SW 1271 (cell line): ENCODE measurements around the gene MUC2.
"Not testable (repeated sequence)": the region's sequence is repeated elsewhere in the genome, so short reads cannot be mapped to it uniquely, and the experiment has no call there.

ENCODE experiments used
- DNase-seq, 2 experiments: peaks; one replicate each; lab custom pipeline; 2025; lab: John Stamatoyannopoulos, UW

The MUC2 gene

DNA sequence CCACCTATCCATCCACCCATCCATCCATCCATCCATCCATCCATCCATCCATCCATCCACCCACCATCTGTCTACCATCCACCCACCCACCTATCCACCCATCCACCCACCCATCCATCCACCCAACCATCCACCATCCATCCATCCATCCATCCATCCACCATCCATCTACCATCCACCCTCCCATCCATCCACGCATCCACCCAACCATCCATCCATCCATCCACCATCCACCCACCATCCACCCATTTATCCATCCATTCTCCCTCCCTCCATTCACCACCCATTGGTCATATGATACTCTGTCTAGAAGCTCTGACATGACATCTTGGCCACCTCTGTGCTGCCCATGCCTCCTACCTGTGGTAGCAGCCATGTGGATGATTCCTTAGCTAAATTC lies 31.7 kb downstream of the MUC2 start:
- no peak for DNase-seq

DNA sequence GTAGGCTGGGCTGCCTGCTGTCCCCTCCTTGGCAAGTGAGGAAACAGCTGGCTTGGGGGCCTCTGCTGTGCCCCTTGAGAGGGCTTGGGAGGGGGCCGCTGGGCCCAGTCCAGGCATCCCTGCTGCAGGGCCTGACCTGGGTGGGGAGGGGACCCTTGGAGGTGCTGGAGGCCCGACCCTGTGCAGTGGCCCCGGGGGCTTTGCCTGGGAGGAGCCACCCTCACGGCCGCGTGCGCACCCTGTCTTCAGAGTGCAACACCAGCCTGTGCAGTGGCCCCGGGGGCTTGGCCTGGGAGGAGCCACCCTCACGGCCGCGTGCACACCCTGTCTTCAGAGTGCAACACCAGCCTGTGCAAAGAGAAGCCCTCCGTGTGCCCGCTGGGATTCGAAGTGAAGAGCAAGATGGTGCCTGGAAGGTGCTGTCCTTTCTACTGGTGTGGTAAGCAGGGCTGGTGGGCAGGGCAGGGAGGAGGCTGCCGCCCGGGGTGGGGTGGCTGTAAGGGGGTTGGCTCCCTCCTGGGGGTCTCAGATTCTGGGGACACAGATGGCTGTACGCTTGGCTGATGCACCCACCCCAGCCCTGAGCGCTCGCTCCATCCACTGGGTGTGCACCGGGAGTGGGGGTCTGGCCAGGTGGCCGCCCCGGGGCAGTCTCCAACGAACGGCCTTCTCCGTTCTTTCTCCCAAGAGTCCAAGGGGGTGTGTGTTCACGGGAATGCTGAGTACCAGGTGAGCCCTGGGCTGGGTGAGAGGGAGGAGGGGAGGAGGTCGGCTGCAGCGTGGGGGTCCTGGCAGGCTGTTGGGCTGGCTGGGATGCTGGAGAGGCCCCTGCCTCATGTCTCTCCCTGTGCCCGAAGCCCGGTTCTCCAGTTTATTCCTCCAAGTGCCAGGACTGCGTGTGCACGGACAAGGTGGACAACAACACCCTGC lies 32.9 kb downstream of the MUC2 start:
- no peak for DNase-seq

DNA sequence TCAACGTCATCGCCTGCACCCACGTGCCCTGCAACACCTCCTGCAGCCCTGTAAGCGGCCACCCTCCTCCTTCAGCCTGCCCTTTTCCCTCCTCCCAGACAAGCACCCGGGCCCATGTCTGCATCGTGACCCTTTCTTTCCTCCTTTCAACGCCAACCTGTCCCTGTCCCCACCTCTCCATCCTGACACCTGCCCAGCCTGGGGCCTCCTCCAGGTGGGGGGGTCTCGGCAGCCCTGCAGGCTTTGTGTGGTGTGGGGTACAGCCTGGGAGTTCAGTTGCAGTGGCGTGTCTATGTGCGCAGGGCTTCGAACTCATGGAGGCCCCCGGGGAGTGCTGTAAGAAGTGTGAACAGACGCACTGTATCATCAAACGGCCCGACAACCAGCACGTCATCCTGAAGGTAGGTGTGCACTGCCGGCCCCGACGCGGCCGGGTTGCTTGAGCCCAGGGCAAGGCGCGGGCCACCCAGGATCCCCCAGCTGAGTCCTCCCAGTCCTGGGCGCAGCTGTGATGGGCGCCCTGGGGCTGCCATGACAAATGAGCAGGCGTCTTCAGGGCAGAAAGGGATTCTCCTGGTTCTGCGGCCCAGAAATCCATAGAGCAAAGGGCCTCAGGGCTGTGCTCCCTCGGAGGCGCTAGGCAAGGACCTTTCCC lies 33.7 kb downstream of the MUC2 start:
- no peak for DNase-seq

DNA sequence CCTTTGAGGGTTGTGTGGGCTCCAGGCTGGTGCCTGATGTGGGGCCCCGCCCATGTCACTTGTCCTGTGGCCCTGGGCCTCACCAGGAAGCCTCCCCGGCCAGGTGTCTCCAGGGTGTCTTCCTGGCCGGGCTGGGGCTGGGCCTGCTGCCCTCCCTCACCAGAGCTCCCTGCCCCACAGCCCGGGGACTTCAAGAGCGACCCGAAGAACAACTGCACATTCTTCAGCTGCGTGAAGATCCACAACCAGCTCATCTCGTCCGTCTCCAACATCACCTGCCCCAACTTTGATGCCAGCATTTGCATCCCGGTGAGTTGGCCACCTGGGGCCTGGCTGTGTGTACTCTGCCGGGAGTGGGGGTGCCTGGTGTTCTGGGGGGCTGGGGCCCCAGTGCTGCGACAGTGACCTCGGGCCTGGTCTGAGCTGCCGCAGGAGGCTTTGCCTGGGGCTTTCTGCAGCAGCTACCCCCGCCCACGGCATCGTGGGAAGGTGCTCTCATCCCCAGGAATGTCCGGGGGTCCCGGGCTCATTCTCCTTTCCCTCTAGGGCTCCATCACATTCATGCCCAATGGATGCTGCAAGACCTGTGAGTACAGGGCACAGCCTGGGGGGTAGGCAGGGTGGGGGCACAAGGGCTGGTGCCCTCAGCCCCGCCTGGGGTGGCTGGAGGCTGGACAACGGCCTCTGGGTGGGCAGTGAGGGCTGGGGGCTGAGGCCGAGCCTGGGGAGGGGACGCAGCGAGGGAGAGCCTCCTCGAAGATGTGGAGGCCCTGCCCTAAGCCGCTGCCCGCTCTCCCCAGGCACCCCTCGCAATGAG lies 34.6 kb downstream of the MUC2 start:
- DNase-seq, result no peak

DNA sequence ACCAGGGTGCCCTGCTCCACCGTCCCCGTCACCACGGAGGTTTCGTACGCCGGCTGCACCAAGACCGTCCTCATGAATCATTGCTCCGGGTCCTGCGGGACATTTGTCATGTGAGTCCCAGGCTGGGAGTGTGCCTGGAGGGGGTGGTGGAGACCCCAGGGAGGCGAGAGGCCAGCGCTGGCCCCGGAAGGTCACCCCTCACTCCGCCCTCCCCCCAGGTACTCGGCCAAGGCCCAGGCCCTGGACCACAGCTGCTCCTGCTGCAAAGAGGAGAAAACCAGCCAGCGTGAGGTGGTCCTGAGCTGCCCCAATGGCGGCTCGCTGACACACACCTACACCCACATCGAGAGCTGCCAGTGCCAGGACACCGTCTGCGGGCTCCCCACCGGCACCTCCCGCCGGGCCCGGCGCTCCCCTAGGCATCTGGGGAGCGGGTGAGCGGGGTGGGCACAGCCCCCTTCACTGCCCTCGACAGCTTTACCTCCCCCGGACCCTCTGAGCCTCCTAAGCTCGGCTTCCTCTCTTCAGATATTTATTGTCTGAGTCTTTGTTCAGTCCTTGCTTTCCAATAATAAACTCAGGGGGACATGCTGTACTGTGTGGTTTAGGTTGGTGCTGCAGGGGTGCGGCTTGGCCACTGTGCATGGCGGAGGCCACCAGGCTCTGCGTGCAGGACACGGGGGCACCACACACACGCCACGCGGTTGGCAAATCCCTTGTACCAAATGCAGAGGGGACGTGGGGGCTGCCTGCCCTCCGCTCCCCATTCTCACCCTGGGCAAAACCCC lies 35.4 kb downstream of the MUC2 start:
- no peak for DNase-seq

DNA sequence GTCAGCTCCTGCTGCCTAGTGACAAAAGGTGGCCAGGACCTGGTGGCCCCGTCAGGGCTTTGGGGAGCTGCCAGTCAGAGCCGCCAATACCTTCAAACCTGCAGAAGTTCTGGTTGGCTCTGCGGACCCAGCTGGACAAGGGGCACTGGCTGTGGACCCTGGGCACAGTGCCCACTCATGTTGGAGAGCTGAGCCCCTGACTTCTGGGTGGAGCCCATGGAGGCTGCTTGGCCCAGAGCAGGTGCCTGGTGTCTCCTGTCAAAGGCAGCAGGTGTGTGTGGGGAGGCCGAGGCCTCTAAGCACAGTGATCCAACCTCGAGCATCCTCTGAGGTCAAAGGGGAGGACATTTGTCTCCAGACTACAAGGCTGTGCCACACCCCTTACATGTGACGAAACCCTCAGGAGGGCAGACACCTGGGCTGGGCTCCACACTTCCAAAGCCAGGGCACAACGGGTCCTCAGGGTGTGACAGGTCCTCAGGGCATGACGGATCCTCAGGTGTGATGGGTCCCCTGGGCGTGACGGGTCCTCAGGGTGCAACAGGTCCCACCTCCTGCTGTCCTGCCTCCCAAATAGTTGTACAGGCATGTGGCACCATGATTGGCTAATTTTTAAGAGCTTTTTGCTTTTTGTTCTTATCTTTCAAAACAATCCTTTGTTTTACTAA lies 37.0 kb downstream of the MUC2 start:
- no peak for DNase-seq

DNA sequence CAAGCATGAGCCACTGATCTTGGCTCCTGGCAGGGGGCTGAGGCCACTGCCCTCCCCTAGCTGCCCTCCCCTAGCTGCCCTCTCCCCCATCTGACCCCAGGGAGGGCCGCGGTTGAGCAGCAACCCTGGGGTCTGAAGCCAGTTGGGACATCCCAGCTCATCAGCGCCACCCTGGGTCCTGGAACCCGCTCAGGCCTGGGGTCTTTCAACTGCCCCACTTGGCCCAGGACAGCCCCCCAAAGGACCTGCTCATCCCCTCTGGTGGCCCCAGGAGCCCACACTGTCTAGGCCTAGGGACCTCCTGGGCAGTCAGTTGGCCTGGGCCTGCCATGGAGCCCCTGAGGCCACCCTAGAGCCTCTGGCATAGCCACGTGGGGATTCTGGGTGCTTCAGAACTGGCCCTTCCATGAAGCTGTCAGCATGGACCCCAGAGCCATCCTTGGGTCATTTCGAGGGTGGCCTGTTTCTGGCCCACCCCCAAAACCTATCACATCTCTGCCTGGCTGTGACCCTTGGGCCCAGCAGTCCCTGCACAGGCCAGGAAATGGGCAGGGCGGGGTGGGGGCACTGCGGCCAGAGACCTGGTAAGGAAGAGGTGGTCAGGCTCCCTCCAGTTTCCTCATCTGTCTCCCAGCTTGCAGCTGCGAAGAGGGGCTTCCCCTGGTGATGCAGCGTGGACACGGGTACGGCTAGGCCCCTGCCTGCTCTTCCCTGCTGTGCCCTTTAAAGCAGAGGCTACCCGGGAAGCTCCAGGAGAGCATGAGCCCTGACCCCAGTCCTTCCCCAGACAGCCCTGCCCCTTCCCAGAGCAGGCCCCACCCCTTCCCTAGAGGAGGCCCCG lies 37.9 kb downstream of the MUC2 start:
- DNase-seq, result no peak

DNA sequence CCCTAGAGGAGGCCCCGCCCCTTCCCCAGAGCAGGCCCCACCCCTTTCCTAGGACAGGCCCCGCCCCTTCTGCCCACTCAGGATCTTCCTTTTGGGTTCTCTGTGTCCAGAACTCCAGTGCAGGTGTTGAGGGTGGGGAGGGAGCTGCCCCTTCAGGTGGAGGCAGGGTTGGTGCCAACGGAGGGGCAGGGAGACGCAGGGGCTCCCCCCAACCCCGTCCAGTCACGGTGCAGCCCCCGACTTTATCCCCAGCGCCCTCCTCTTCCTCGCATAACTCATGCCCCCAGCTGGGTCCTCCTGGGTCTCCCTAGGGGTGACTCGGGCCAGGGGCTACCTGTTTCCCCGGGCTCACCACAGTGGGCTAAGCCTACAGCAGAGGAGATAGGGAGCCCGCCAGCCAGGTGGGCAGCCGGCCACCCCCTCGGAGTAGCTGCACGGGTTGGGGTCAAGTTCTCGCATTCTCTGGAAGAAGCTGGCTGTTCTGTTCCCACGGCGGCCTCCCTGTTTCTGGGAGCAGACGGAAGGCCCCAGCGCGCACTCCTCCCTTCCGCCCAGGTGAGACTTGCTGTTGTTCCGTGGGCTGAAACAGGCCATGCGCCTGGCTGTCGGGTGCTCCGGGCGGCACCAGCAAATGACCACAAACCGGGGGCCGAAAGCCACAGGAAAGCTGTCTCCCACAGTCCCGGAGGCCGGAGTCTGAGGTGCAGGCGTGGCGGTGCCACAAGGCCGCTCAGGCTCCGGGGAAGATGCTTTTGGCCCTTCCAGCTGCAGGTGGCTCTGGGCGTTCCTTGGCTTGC lies 38.9 kb downstream of the MUC2 start:
- DNase-seq, result no peak

DNA sequence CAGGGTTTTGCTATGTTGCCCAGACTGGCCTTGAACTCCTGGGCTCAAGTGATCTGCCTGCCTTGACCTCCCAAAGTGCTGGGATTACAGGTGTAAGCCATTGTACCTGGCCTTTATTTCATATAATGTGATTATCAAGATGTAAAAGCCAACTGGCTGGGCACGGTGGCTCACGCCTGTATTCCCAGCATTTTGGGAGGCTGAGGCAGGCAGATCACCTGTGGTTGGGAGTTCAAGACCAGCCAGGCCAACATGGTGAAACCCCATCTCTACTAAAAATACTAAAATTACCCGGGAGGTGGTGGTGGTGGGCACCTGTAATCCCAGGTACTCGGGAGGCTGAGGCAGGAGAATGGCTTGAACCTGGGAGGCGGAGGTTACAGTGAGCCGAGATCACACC lies 40.6 kb downstream of the MUC2 start:
- not testable (repeated sequence) for DNase-seq

DNA sequence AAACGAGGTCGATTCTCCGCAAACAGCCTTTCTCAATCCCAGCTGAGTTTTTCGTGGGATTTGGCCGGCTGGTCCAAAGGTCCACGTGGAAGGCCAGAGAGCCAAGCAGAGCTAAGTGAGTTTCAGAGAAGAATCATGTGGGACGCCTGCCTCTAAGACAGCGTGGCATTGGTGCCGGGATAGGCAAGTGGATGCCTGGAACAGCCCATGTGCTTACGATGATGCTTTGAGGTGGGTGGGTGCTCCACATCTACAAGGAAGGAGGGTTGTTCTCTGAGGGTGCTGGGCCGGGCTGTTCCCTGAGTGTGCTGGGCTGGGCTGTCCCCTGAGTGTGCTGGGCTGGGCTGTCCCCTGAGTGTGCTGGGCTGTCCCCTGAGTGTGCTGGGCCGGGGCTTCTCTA lies 41.4 kb downstream of the MUC2 start:
- no peak for DNase-seq

DNA sequence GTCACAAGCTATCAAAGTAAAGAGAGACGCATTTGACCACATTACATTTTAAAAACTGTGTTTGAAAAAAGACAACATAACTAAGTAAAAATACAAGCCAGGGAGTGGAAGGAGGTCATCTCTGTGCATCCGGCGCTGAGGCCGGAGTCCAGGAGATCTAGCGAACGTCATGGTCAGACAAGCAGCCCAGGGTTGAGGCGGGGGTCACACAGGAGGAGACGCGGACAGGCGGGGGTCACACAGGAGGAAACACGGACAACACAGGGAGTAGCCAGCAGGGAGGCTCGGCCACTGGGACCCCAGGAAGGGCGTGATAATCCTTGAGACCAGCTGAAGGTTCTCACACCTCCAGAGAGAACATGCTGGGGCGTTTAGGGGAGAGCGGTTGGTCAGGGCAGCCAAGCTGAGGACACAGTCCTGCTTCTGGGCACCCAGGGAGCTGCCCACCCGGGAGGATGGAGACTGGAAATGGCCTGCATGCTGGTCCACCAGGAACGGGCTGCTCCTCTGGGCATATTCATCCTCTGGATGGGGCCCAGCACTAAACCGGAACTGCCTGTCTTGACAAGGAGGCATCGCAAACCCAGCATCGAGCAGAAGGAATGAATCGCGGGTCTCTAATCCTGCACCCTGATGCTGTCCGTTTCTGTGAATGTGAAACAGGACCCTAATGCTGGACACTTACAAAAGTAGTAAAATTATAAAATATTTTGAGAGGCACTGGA lies 42.2 kb downstream of the MUC2 start:
- no peak for DNase-seq

DNA sequence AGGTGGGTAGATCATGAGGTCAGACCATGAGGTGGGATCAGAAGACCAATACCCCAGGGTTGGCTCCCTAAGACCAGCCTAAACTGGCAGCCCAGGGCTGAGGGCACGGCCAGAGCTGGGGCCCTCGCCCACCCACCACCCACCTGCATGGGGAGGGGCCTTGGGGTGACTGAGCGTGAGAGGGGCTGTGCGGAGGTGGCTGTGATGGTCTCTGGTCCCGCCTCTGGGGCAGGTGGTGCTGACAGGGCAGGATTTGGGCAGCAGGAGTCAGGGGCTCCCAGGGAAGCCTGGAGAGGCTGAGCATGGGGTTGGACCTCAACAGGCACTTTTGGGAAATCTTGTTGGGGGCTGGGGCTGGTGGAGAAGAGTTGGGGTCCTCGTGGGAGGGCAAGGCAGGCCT lies 43.3 kb downstream of the MUC2 start:
- no peak for DNase-seq

DNA sequence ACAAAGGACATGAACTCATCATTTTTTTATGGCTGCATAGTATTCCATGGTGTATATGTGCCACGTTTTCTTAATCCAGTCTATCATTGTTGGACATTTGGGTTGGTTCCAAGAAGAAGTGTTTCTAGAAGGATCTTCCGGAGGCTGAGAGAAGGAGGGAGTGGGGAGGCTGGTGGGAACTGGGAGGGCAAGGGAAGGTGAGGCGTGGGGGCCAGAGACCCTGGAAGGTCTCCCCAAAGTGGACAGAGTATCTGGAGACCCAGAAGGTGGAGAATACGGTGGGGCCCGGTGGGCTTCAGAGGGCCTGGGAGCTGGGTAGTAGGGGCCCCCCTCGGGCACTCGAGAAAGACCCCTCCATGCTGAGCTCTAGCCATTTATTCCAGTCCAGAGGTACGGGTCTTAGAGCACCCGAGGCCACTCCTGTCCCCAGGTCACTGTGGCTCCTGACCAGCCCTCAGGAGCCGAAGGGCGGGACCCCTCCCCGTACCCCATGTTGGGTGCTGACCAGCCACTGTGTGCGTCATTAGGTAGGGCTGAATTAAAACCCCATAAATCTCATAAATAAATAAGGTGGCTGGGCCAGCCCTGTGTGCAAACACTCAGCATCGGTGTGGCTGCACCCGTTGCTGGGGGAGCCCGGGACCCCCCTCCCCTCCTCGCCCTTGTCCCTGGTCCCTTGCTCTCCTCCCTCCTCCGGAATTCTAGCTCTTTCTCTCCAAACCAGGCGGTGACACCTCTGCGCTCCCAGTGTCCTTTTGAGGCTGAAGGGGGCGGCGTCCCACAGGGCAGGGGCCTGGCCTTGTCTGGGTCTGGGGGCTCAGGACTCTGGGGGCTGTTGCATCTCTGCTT lies 44.3 kb downstream of the MUC2 start:
- no peak for DNase-seq

DNA sequence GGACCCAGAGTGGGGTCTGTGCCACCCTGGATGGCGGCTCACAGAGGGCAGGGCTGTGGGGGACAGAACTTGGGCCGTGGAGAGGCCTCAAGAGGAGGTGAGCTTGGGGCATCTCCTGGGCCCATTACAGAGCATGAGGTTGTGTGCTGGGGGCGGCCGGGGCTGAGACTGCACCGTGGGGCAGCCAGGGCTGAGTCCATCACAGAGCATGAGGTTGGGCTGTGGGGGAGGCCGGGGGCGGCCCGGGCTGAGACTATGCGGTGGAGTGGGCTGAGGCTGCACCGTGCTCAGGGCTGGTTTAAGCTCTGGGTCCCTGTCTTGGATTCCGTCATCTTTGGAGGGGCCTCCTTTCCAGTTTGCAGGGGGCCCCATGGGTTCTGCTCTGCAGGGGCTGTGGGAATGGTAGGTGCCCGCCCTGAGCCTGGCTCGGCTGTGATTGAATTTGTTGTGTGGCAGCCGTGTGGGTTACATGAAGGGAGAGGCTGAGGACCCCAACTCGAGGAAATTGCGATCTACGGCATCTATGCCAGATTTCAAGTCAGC lies 45.0 kb downstream of the MUC2 start:
- DNase-seq, result no peak

DNA sequence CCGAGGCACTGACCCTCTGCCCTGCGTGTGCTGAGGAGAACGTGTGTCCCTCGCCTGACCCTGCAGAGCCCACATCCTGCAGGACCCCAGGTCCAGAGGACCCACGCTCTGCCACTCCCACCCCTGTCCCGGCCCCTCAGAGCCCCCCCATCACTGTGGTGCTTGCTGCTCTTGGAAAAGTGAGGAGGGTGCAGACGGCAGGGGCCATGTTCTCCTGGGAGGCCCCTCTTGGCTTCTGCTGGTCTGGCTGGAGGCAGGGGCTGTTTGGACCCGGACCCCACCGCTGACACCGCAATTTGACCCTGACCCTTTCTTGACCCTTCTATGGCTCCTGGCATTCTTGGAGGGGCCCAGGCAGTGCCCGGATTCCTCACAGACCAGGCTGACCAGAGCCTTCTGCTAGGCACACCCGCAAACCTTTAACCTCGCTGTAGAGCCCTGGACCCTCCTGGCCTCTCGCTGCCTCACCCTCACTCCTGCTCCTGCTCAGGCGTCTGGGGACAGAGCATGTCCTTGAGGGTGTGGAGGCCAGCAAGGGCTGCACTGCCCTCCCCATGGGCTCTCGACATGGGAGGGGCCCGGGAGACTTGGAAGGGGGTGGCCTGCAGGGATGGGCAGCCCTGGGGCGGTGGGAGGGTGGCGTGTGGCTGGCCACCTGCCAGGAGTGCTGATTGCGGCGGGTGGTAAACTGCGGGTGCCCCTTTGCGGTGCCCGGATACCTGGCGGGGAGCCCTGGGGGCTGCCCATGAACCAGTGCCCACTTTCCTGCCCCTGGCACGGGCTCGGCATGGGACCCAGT lies 46.1 kb downstream of the MUC2 start:
- DNase-seq, result no peak

DNA sequence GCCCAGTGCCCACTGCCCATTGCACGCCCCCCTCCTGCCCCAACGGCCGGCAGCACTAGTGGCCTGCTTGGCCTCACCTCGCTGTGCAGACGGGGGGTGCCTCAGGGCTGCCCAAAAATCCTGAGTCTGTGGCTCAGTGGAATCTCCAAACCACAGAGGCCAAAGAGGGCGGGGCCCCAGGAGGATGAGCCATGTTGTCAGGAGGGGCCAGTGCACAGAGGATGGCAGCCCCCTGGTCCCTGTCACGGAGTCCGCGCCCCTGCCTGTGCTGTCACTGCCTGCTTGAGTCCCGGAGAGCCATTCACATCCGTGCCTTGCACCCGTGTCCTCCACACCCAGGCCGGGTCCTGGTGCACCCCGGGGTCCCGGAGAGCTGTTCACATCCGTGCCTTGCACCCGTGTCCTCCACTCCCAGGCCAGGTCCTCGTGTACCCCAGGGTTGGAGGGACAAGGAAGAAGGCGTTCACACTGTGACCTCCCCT lies 46.7 kb downstream of the MUC2 start:
- DNase-seq, result no peak
